HG03558 (cell line): ENCODE results near the gene LYZL1.
"Not testable (repeated sequence)": the region's sequence is repeated elsewhere in the genome, so short reads cannot be mapped to it uniquely, and the experiment has no call there.

ENCODE experiments used
- ATAC-seq: cut with Tn5 transposase; IDR thresholded peaks from one replicate; pipeline ENCODE4 v1.9.1; 2021; ENCODE audit warnings: moderate number of reproducible peaks; ENCODE audit not compliant: unreplicated experiment; ENCODE audit errors: extremely low read depth

LYZL1 gene

GRCh38 chr10:29326886-29327745, 38.2 kb downstream of the LYZL1 start:
- ATAC-seq = no peak

GRCh38 chr10:29327746-29328102, 38.9 kb downstream of the LYZL1 start:
- ATAC-seq = no peak

DNA sequence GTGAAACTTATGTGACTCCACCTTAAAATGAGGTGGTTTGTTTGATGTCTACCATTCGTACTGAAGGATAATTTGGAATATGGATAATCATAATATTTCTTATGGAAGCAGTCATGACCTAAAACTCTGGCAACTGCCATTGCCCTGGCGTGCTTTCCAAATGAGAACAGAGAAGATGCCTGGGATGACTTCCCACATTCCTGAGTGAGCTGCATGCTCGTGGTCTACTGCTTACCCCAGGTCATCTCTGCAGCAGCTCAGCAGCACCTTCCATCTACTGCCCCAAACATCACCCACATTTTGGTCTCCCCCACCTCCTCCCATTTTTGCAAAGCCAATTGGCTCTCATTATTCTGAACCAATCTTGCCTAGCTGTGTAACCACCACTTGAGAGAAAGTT, 40.1 kb downstream of the LYZL1 start:
- no peak for ATAC-seq

GRCh38 chr10:29329420-29329819, 40.5 kb downstream of the LYZL1 start:
- ATAC-seq = no peak

DNA sequence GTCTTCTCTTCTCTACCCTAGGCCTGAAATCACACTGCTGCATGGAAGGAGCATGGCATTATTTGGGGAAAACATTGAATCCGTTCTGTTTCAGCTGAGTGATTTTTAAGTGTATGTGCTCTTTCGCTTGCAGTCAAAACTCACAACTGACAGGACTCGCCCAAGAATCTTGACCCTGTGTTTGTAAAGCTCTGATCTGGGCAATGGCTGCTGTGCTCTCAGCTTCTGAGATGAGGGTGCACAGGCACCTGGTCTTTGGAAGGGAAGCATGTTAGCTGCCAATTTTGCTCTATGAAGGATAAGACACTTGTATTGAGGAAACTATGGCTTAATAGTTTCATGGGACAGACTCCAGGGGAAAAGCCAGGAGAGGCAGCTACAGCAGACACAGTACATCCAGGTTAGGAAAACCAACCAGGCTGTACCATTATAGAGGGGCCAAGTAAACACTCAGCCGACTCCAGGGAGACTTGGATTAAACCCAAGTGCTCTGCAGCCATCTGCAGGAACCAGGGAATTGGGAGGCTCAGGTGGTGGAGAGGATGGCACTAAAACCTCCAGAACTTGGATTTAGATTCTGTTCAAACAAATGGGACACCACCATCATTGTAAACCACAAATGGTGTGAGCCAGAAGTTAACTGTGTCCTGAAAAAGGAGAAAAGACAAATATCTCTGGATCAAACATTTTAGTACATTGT, 43.3 kb downstream of the LYZL1 start:
- no peak for ATAC-seq

GRCh38 chr10:29332761-29333148, 43.9 kb downstream of the LYZL1 start:
- no peak for ATAC-seq

DNA sequence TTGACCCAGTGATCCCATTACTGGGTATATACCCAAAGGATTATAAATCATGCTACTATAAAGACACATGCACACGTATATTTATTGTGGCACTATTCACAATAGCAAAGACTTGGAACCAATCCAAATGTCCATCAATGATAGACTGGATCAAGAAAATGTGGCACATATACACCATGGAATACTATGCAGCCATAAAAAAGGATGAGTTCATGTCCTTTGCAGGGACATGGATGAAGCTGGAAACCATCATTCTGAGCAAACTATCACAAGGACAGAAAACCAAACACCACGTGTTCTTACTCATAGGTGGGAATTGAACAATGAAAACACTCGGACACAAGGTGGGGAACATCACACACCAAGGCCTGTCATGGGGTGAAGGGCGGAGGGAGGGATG, 48.7 kb downstream of the LYZL1 start:
- ATAC-seq = not testable (repeated sequence)

GRCh38 chr10:29343607-29344038, 54.8 kb downstream of the LYZL1 start:
- ATAC-seq = no peak

DNA sequence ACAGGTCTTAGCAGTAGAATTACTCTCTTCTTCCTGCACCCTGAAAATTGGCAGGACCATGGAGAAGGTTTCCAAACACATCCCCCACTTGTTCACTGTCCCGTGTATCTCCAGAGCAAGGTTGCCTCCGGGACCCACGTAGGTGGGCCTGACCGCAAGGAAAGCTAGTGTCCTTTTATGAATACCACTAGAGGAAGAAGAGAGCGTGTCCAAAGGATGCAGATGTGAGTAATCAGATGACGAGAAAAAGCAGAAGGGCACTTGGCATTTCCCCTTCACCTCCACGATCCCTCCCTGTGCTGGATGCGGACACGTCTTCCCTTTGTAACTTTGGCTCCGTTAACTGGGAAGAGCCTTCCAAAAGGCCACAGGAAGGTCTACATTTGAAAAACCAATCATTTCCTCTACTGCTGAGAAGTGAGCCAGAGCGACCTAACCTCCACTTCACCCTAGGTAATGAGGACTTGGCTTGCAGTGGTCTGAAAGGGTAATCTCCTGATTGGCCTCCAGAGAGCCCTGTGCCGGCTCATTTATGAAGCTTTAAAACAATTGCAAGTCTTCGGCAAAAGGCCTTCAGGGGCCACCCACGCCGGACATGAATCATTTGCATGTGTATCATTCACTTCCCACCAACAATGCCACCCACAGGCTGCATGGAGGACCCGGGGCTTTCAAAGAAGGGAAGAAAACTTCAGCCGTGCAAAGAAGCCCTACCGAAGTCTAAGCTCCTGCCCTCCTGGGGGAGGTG, 55.4 kb downstream of the LYZL1 start:
- ATAC-seq = no peak

GRCh38 chr10:29345144-29345909, 56.5 kb downstream of the LYZL1 start:
- ATAC-seq = no peak

GRCh38 chr10:29345910-29346209, 57.0 kb downstream of the LYZL1 start:
- ATAC-seq = no peak

- ATAC-seq = no peak
Measured at GRCh38 chr10:29346296-29347001, 57.6 kb downstream of the LYZL1 start.

- no peak for ATAC-seq
Measured at GRCh38 chr10:29348836-29349235, 60.0 kb downstream of the LYZL1 start.

DNA sequence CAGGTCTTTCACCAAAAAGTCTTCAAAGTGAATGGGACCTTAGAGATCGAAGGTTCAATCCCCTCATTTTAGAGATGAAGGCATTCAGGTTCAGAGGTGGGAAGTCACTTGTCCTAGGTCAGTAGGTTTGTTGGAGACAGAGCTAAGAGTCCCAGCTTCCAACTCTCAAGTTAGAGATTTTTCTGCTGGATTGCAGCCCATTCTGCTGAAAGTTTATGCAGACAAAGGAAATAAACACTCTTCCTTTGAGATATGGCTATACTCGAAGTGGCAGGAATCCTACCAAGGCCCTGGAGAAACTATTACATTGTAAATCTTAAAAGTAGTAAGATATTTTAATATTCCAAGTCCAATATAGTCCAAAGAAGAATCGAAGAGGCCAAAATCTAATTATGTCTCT, 64.4 kb downstream of the LYZL1 start:
- no peak for ATAC-seq

DNA sequence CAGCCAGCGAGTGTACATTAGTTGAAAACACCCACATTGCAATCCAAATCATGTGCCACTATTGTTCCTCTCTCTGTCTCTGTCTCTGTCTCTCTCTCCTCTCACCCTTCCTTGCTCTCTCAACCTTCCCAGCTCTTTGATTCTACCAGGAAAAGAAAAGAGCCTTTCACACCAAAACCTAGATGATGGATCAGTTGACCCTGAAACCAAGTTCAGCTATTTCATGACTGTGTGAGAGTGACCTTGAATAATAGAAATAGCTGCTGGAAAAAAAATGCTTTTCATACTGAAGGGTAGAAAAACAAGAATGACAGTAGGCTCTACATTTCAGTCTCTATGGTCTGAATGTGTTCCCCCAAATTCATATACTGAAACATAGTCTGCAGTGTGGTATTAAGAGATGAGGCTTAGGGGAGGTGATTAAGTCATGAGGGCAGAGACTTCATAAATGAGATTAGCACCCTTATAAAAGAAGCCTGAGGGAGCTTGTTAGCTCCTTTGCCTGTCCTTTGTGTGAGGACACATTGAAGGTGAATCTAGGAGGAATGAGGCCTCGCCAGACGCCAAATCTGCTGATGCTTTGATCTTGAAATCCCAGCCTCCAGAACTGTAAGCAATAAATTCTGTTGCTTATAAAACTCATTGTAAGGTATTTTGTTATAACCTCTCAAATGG, 65.2 kb downstream of the LYZL1 start:
- no peak for ATAC-seq

- no peak for ATAC-seq
Measured at GRCh38 chr10:29355411-29355991, 66.6 kb downstream of the LYZL1 start.

GRCh38 chr10:29356931-29357330, 68.1 kb downstream of the LYZL1 start:
- ATAC-seq = no peak

- ATAC-seq = no peak
Measured at GRCh38 chr10:29358010-29358616, 69.2 kb downstream of the LYZL1 start.
